Smooth muscle cell (in vitro differentiated cells): ENCODE measurements around the gene KDM4C. TPM values are rescaled to one million over a fixed set of nuclear protein-coding genes. Genes with fewer than 3 reads are reported as not detected.

Source experiments
- DNase-seq: peaks from one replicate; lab custom pipeline; 2025; ENCODE audit not compliant: unreplicated experiment; lab: John Stamatoyannopoulos, UW
- H2AFZ ChIP-seq: fragments of 200-600 bp; sonication (generic); 2 replicates; pipeline ENCODE4 v1.6.0; 2016; ENCODE audit warnings: antibody characterized with exemption, low read depth, mild to moderate bottlenecking
- H3F3A ChIP-seq: fragments of 200-600 bp; sonication (generic); 2 replicates; pipeline ENCODE4 v1.6.0; 2017; ENCODE audit warnings: antibody characterized with exemption, low read depth
- H3K27ac ChIP-seq: fragments of 200-600 bp; sonication (generic); 2 replicates; pipeline ENCODE4 v1.5.1; 2016; ENCODE audit warnings: low read depth, mild to moderate bottlenecking
- H3K27me3 ChIP-seq: fragments of 200-600 bp; sonication (generic); 2 replicates; pipeline ENCODE4 v1.6.1; 2016; ENCODE audit warnings: low read depth, mild to moderate bottlenecking
- H3K36me3 ChIP-seq: fragments of 200-600 bp; sonication (generic); 2 replicates; pipeline ENCODE4 v1.5.1; 2016; ENCODE audit warnings: low read depth
- H3K4me1 ChIP-seq: fragments of 200-600 bp; sonication (generic); 2 replicates; pipeline ENCODE4 v1.5.1; 2016; ENCODE audit warnings: low read depth
- H3K4me2 ChIP-seq: fragments of 200-600 bp; sonication (generic); 2 replicates; pipeline ENCODE4 v1.6.0; 2016; ENCODE audit warnings: mild to moderate bottlenecking
- H3K4me3 ChIP-seq: fragments of 200-600 bp; sonication (generic); 2 replicates; pipeline ENCODE4 v1.5.1; 2016; ENCODE audit warnings: mild to moderate bottlenecking
- H3K79me2 ChIP-seq: fragments of 200-600 bp; sonication (generic); 2 replicates; pipeline ENCODE4 v1.6.0; 2016; ENCODE audit warnings: low read depth, mild to moderate bottlenecking
- H3K9ac ChIP-seq: fragments of 200-600 bp; sonication (generic); 2 replicates; pipeline ENCODE4 v1.6.0; 2016; ENCODE audit warnings: low read depth
- H3K9me3 ChIP-seq: fragments of 200-600 bp; sonication (generic); replicated peaks from 2 replicates; pipeline ENCODE4 v1.5.1; 2016; ENCODE audit warnings: low read depth
- H4K20me1 ChIP-seq: fragments of 200-600 bp; sonication (generic); 2 replicates; pipeline ENCODE4 v1.6.0; 2016; ENCODE audit warnings: low read depth
- WGBS: methylation state at CpG from one replicate; pipeline ENCODE4 v1.1.7; 2016; ENCODE audit warnings: low lambda C conversion rate; 5-methylcytosine and 5-hydroxymethylcytosine counted together
- polyA plus RNA-seq: library from polyadenylated mRNA; unstranded; fragments of >200 nt; fragmentation: Nextera tagmentation; extraction: Ambion mirVana; gene quantifications from 2 replicates; pipeline ENCODE4 v1.2.1, GENCODE V29; 2016
- total RNA-seq: library from RNA; depleted of rRNA; stranded (reverse); fragments of >200 nt; gene quantifications from 2 replicates; pipeline ENCODE4 v1.2.3, GENCODE V29; 2014
- TF ChIP-seq, protein P1 (sequence below): fragments of 200-600 bp; sonication (generic); IDR thresholded peaks from 2 replicates; pipeline ENCODE4 v1.5.1; 2017; ENCODE audit warnings: borderline replicate concordance, mild to moderate bottlenecking, antibody characterized with exemption; ENCODE audit not compliant: insufficient read depth, poor library complexity, severe bottlenecking

KDM4C gene
- total and polyA plus RNA-seq, 2 experiments from 2014 or later, result 7.5 to 20.2 TPM

DNA sequence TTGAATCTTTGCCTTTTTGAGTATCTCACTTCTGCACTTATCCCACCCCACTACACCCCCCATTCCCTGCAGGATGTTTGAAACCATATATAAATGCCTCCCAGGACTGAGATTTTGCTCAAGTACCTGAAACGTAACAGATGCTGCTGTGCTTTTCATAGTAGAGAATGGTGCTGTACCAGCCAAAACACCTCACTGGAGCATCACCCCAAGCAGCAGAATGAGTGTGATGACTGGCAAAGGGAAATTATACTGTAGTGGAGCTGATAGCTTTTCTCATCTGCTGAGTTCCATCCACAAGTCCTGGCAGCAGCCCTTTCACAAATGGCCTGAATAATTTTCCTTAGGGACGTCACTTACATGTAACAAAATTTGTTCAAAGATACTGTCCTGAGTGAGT, 246.1 kb downstream of the KDM4C start:
- H3F3A ChIP-seq, result no peaks in the 10 kb centered on the region
- WGBS, result 92% methylated on average over 2 of the region's 2 CpGs
- DNase-seq, result no peak
- H3K9ac ChIP-seq, result no peak overlapping the region
- no peak overlapping the region for H3K4me2 ChIP-seq
- H3K4me3 ChIP-seq, result no peak overlapping the region
- H3K9me3 ChIP-seq, result no peaks in the 10 kb centered on the region
- TF ChIP-seq, protein P1, sequence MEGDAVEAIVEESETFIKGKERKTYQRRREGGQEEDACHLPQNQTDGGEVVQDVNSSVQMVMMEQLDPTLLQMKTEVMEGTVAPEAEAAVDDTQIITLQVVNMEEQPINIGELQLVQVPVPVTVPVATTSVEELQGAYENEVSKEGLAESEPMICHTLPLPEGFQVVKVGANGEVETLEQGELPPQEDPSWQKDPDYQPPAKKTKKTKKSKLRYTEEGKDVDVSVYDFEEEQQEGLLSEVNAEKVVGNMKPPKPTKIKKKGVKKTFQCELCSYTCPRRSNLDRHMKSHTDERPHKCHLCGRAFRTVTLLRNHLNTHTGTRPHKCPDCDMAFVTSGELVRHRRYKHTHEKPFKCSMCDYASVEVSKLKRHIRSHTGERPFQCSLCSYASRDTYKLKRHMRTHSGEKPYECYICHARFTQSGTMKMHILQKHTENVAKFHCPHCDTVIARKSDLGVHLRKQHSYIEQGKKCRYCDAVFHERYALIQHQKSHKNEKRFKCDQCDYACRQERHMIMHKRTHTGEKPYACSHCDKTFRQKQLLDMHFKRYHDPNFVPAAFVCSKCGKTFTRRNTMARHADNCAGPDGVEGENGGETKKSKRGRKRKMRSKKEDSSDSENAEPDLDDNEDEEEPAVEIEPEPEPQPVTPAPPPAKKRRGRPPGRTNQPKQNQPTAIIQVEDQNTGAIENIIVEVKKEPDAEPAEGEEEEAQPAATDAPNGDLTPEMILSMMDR, result no peak
- no peaks in the 10 kb centered on the region for H4K20me1 ChIP-seq
- H3K79me2 ChIP-seq, result no peaks in the 10 kb centered on the region
- no peak overlapping the region for H3K27ac ChIP-seq
- no peaks in the 10 kb centered on the region for H3K27me3 ChIP-seq
- no peak overlapping the region for H2AFZ ChIP-seq
- no peaks in the 10 kb centered on the region for H3K4me1 ChIP-seq
- peaks cover 3% of the 10 kb centered on the region for H3K36me3 ChIP-seq

DNA sequence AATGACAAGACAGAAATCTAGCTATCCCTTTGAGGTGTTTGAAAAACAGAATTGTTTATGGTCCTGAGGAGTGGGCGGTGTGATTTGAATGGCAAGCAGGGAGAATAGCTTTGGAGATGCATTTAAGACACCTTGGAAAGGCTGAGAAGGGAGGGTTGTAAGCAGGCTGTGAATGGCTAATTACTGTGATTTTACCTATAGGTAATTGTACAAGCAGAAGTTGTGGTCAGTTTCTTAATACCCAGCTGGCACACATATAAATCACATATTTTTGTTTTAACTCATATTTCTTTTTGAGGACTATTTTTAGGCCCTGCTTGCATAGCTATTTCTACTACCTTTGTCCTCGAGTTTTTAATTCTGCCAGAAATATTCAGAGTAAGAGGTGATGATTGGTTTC, 248.6 kb downstream of the KDM4C start:
- H3K4me3 ChIP-seq, result no peak overlapping the region
- no peak overlapping the region for H3K9ac ChIP-seq
- no peaks in the 10 kb centered on the region for H3K9me3 ChIP-seq
- H3K27ac ChIP-seq, result no peak overlapping the region
- TF ChIP-seq, protein P1, result no peak
- H3K27me3 ChIP-seq, result no peaks in the 10 kb centered on the region
- H3K4me2 ChIP-seq, result no peak overlapping the region
- H3K4me1 ChIP-seq, result no peaks in the 10 kb centered on the region
- WGBS, result 92% methylated on average over 2 of the region's 2 CpGs
- no peaks in the 10 kb centered on the region for H3F3A ChIP-seq
- H2AFZ ChIP-seq, result no peak overlapping the region
- no peak for DNase-seq
- no peaks in the 10 kb centered on the region for H4K20me1 ChIP-seq
- H3K79me2 ChIP-seq, result no peaks in the 10 kb centered on the region
- H3K36me3 ChIP-seq, result peaks cover 9% of the 10 kb centered on the region

DNA sequence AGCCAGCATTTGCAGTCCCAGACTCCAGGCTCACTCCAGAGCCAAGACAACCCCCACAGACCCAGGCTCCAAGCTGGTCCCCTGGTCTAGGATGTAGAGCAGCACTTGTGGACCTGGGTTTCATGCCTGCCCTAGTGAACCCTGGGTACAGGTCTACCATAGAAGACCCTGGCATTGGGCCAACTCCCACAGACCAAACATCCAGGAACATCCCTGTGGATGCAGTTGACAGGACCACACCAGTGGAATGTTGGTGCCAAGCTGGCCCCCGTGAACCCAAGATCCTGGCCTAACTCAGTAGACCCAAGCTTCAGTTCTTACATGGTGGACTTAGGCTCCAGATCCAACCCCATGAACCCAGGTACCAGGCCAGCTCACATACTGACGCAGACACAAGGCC, 250.6 kb downstream of the KDM4C start:
- no peak for DNase-seq
- Histone ChIP-seq H3K4me2 (no peak overlapping the region), H3F3A (no peaks in the 10 kb centered on the region), H3K9me3 (no peaks in the 10 kb centered on the region), H2AFZ (no peak overlapping the region), H3K79me2 (no peaks in the 10 kb centered on the region), H3K9ac (no peak overlapping the region), H3K36me3 (peaks cover 9% of the 10 kb centered on the region), H3K27ac (no peak overlapping the region), H3K4me1 (no peaks in the 10 kb centered on the region), H3K27me3 (no peaks in the 10 kb centered on the region), H3K4me3 (no peak overlapping the region), H4K20me1 (no peaks in the 10 kb centered on the region)
- 50% methylated on average over 2 of the region's 2 CpGs for WGBS
- TF ChIP-seq, protein P1, result no peak

DNA sequence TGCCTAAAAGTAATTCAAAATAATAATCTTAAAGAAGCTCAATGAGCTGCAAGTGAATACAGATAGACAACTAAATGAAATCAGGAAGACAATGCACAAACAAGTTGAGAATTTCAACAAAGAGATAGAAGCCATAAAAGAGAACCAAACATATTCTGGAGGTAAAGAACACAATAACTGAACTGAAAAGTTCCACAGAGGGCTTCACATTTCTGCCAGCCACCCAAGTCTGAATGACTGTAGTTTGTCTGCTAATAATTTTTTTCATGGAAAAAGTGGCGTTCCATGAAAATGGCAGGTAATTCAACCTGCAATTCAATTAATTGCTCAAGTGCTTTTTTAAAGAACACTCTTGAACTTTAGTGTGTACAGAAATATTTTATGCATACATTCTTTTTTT, 251.3 kb downstream of the KDM4C start:
- no peak overlapping the region for H3K4me2 ChIP-seq
- H3K4me3 ChIP-seq, result no peak overlapping the region
- H3K27me3 ChIP-seq, result no peaks in the 10 kb centered on the region
- no peaks in the 10 kb centered on the region for H3K79me2 ChIP-seq
- 100% methylated on average over 1 of the region's 1 CpG for WGBS
- H3F3A ChIP-seq, result no peaks in the 10 kb centered on the region
- no peaks in the 10 kb centered on the region for H3K9me3 ChIP-seq
- H3K27ac ChIP-seq, result no peak overlapping the region
- TF ChIP-seq, protein P1, result no peak
- H3K9ac ChIP-seq, result no peak overlapping the region
- no peaks in the 10 kb centered on the region for H4K20me1 ChIP-seq
- H3K4me1 ChIP-seq, result no peaks in the 10 kb centered on the region
- no peak for DNase-seq
- no peak overlapping the region for H2AFZ ChIP-seq
- H3K36me3 ChIP-seq, result peaks cover 9% of the 10 kb centered on the region
